ENCODE results near the gene NRN1L. TPM values are rescaled to one million over a fixed set of nuclear protein-coding genes. Genes with fewer than 3 reads are reported as not detected.

The NRN1L gene
- total RNA-seq, 1 experiment from 2014 or later, result not detected

DNA sequence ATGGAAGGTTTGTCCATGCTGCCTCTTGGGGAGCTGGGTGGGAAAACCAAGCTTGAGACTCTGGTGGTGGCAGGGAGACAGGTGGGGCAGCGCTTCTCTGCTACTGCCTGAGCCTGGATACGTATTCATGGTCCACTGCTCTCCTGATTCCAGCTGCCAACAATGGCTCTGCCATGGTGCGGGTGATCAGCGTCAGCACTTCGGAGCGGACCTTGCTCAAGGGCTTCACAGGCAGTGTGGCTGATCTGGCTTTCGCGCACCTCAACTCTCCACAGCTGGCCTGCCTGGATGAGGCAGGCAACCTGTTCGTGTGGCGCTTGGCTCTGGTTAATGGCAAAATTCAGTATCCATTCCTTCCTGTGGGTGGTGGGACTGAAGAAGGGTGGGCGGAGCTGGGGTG, 7.6 kb upstream of the NRN1L start:
- H3K4me1 Mint-ChIP-seq (ENCODE audit: insufficient read depth, unreplicated experiment), result peaks cover 26% of the 10 kb centered on the region
- no peak overlapping the region for H3K27ac Mint-ChIP-seq (ENCODE audit: low read depth, unreplicated experiment)
- H3K36me3 Mint-ChIP-seq (ENCODE audit: insufficient read depth, unreplicated experiment), result peaks cover 76% of the 10 kb centered on the region
- ChIA-PET CTCF (interaction anchor here (0.6 to 0.9 kb wide), 3 partner anchors 17 to 69 kb away, joined by 3 to 4 read pairs (median 3); no protein-coding TSS in a partner anchor), POLR2A (interaction anchor here (1.0 to 1.1 kb wide), 2 partner anchors 36 to 44 kb away, joined by 3 read pairs; no protein-coding TSS in a partner anchor)
- H3K9me3 Mint-ChIP-seq (ENCODE audit: unreplicated experiment), result no peaks in the 10 kb centered on the region
- DNase-seq (ENCODE audit: unreplicated experiment), result no peak
- no TSS peak for BruUV-seq (replicated peaks)
- no peak overlapping the region for H3K4me3 Mint-ChIP-seq (ENCODE audit: unreplicated experiment)
- intact Hi-C loops (cut with micrococcal nuclease), result no loop called here
- TF ChIP-seq, protein P1, sequence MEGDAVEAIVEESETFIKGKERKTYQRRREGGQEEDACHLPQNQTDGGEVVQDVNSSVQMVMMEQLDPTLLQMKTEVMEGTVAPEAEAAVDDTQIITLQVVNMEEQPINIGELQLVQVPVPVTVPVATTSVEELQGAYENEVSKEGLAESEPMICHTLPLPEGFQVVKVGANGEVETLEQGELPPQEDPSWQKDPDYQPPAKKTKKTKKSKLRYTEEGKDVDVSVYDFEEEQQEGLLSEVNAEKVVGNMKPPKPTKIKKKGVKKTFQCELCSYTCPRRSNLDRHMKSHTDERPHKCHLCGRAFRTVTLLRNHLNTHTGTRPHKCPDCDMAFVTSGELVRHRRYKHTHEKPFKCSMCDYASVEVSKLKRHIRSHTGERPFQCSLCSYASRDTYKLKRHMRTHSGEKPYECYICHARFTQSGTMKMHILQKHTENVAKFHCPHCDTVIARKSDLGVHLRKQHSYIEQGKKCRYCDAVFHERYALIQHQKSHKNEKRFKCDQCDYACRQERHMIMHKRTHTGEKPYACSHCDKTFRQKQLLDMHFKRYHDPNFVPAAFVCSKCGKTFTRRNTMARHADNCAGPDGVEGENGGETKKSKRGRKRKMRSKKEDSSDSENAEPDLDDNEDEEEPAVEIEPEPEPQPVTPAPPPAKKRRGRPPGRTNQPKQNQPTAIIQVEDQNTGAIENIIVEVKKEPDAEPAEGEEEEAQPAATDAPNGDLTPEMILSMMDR (IDR thresholded peaks at IDR 0.05; ENCODE audit: unreplicated experiment), result no peak
- no peaks in the 10 kb centered on the region for H3K27me3 Mint-ChIP-seq (ENCODE audit: insufficient read depth, unreplicated experiment)

DNA sequence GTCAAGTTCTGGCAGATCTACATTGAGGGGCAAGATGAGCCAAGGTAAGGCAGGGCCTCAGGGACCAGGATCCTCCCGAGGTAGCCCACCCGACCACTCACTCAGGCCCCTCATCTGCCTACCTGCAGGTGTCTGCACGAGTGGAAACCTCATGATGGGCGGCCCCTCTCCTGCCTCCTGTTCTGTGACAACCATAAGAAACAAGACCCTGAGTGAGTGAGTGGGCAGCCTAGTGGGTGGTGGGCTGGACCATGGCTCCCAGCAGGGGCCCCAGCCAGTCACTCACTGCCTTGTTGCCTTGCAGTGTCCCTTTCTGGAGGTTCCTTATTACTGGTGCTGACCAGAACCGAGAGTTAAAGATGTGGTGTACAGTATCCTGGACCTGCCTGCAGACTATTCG, 6.5 kb upstream of the NRN1L start:
- peaks cover 80% of the 10 kb centered on the region for H3K36me3 Mint-ChIP-seq (ENCODE audit: insufficient read depth, unreplicated experiment)
- CTCF ChIA-PET, result interaction anchor here (1.1 to 1.7 kb wide), 2 partner anchors 56 to 62 kb away, joined by 3 to 10 read pairs; no protein-coding TSS in a partner anchor
- intact Hi-C loops (cut with micrococcal nuclease), result no loop called here

DNA sequence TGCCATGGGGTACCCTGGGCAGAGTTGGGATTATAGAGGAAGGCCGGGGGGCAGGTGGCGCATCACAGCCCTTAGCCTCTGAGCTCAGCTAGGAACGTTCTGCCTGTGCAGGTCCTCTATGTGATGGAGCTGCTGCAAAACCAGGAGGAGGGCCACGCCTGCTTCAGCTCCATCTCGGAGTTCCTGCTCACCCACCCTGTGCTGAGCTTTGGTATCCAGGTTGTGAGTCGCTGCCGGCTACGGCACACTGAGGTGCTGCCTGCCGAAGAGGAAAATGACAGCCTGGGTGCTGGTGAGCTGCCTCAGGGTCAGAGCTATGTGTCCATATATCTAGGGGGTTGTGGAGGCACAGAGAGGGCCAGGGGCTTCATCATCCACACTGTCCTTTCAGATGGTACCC, 5.8 kb upstream of the NRN1L start:
- ChIA-PET POLR2A (no interaction called here), CTCF (interaction anchor here (0.5 to 1.7 kb wide), 4 partner anchors 55 to 1379 kb away, joined by 3 to 10 read pairs (median 3); no protein-coding TSS in a partner anchor)
- no peaks in the 10 kb centered on the region for H3K9me3 Mint-ChIP-seq (ENCODE audit: unreplicated experiment)
- peaks cover 30% of the 10 kb centered on the region for H3K4me1 Mint-ChIP-seq (ENCODE audit: insufficient read depth, unreplicated experiment)
- no peaks in the 10 kb centered on the region for H3K27me3 Mint-ChIP-seq (ENCODE audit: insufficient read depth, unreplicated experiment)
- H3K27ac Mint-ChIP-seq (ENCODE audit: low read depth, unreplicated experiment), result no peak overlapping the region
- H3K4me3 Mint-ChIP-seq (ENCODE audit: unreplicated experiment), result no peak overlapping the region
- intact Hi-C loops (cut with micrococcal nuclease), result no loop called here
- DNase-seq (ENCODE audit: unreplicated experiment), result no peak
- peaks cover 80% of the 10 kb centered on the region for H3K36me3 Mint-ChIP-seq (ENCODE audit: insufficient read depth, unreplicated experiment)
- BruUV-seq (replicated peaks), result no TSS peak
- TF ChIP-seq, protein P1 (IDR thresholded peaks at IDR 0.05; ENCODE audit: unreplicated experiment), result no peak

More for the DNA sequence above, 6.5 kb upstream of the NRN1L start:
- H3K27me3 Mint-ChIP-seq (ENCODE audit: insufficient read depth, unreplicated experiment), result no peaks in the 10 kb centered on the region
- BruUV-seq (replicated peaks), result no TSS peak
- DNase-seq (ENCODE audit: unreplicated experiment), result no peak
- POLR2A ChIA-PET, result interaction anchor here (0.5 to 0.7 kb wide), 2 partner anchors 167 to 212 kb away, joined by 3 to 4 read pairs; partner anchors contain the start of genes C16orf86 and ENKD1
- H3K4me1 Mint-ChIP-seq (ENCODE audit: insufficient read depth, unreplicated experiment), result peaks cover 27% of the 10 kb centered on the region
- H3K9me3 Mint-ChIP-seq (ENCODE audit: unreplicated experiment), result no peaks in the 10 kb centered on the region
- TF ChIP-seq, protein P1 (IDR thresholded peaks at IDR 0.05; ENCODE audit: unreplicated experiment), result no peak
- H3K4me3 Mint-ChIP-seq (ENCODE audit: unreplicated experiment), result no peak overlapping the region
- H3K27ac Mint-ChIP-seq (ENCODE audit: low read depth, unreplicated experiment), result no peak overlapping the region

DNA sequence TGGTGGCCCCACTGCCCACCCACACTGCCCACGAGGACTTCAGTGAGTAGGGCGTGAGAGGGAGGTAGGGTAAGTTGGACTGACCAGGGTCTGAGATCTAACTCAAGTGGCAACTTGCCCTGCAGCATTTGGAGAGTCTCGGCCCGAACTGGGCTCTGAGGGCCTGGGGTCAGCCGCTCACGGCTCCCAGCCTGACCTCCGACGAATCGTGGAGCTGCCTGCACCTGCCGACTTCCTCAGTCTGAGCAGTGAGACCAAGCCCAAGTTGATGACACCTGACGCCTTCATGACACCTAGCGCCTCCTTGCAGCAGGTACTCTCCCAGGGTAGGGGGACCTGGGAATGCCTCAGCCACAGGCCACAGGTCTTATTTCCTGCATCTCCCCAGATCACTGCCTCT, 5.2 kb upstream of the NRN1L start:
- intact Hi-C loops (cut with micrococcal nuclease), result no loop called here
- no peaks in the 10 kb centered on the region for H3K27me3 Mint-ChIP-seq (ENCODE audit: insufficient read depth, unreplicated experiment)
- DNase-seq (ENCODE audit: unreplicated experiment), result no peak
- peaks cover 28% of the 10 kb centered on the region for H3K4me1 Mint-ChIP-seq (ENCODE audit: insufficient read depth, unreplicated experiment)
- no TSS peak for BruUV-seq (replicated peaks)
- H3K9me3 Mint-ChIP-seq (ENCODE audit: unreplicated experiment), result no peaks in the 10 kb centered on the region
- peaks cover 77% of the 10 kb centered on the region for H3K36me3 Mint-ChIP-seq (ENCODE audit: insufficient read depth, unreplicated experiment)
- CTCF ChIA-PET, result interaction anchor here (0.7 to 1.7 kb wide), 3 partner anchors 55 to 358 kb away, joined by 3 to 10 read pairs (median 3); no protein-coding TSS in a partner anchor
- H3K27ac Mint-ChIP-seq (ENCODE audit: low read depth, unreplicated experiment), result no peak overlapping the region
- H3K4me3 Mint-ChIP-seq (ENCODE audit: unreplicated experiment), result no peak overlapping the region
- POLR2A ChIA-PET, result no interaction called here
- TF ChIP-seq, protein P1 (IDR thresholded peaks at IDR 0.05; ENCODE audit: unreplicated experiment), result no peak
